ENCODE results near the gene FOXP1. TPM values are rescaled to one million over a fixed set of nuclear protein-coding genes. Genes with fewer than 3 reads are reported as not detected.

The FOXP1 gene
- total RNA-seq, 1 experiment from 2014 or later: 2.9 TPM

- no peaks in the 10 kb centered on the region for H3K36me3 ChIP-seq (ENCODE audit: control insufficient read depth, insufficient read depth, low read length)
- no TSS peak for BruUV-seq (replicated peaks)
- in situ Hi-C loops (cut with HindIII; ENCODE audit: low pct_unique_long_range_greater_than_20kb, low sequenced_read_pairs): no loop called here
- no peak for ATAC-seq
- H3K27ac ChIP-seq (ENCODE audit: low read length): no peak overlapping the region
- no peak for DNase-seq (ENCODE audit: low read depth, low spot score)
- H3K27me3 ChIP-seq (ENCODE audit: control insufficient read depth, insufficient read depth, low read length): no peaks in the 10 kb centered on the region
- H3K9me3 ChIP-seq (ENCODE audit: control insufficient read depth, insufficient read depth, low read depth, low read length): no peaks in the 10 kb centered on the region
- no peak overlapping the region for H3K4me3 ChIP-seq (ENCODE audit: low read depth in 2 of 2, low read length in 2 of 2)
- intact Hi-C loops (cut with micrococcal nuclease; ENCODE audit: unreplicated experiment): no loop called here
- POLR2A ChIA-PET: no interaction called here
- CTCF ChIA-PET: no interaction called here
- no peak for TF ChIP-seq TCF7L2 (IDR thresholded peaks at IDR 0.05; ENCODE audit: low read depth, low read length)
- no peak for TF ChIP-seq CTCF (IDR thresholded peaks at IDR 0.05)
- H3K4me1 ChIP-seq (ENCODE audit: control insufficient read depth, insufficient read depth, low read length): no peaks in the 10 kb centered on the region
These were observed 66.2 kb downstream of the FOXP1 start for GRCh38 chr3:71517271-71517791.

GRCh38 chr3:71515636-71516365 lies 67.7 kb downstream of the FOXP1 start:
- no TSS peak for BruUV-seq (replicated peaks)
- no peaks in the 10 kb centered on the region for H3K4me1 ChIP-seq (ENCODE audit: control insufficient read depth, insufficient read depth, low read length)
- ChIA-PET POLR2A (no interaction called here), CTCF (no interaction called here)
- H3K9me3 ChIP-seq (ENCODE audit: control insufficient read depth, insufficient read depth, low read depth, low read length): no peaks in the 10 kb centered on the region
- intact Hi-C loops (cut with micrococcal nuclease; ENCODE audit: unreplicated experiment) (no loop called here), in situ Hi-C loops (cut with HindIII; ENCODE audit: low pct_unique_long_range_greater_than_20kb, low sequenced_read_pairs) (no loop called here)
- H3K36me3 ChIP-seq (ENCODE audit: control insufficient read depth, insufficient read depth, low read length): no peaks in the 10 kb centered on the region
- TF ChIP-seq SIN3A (IDR thresholded peaks at IDR 0.05; ENCODE audit: borderline replicate concordance, insufficient read depth, low read depth, low read length) (no peak), POLR2AphosphoS5 (IDR thresholded peaks at IDR 0.05; ENCODE audit: low read depth, low read length) (no peak), TCF7L2 (IDR thresholded peaks at IDR 0.05; ENCODE audit: low read depth, low read length) (no peak), CTCF (IDR thresholded peaks at IDR 0.05) (no peak)
- TF ChIP-seq, protein P1, sequence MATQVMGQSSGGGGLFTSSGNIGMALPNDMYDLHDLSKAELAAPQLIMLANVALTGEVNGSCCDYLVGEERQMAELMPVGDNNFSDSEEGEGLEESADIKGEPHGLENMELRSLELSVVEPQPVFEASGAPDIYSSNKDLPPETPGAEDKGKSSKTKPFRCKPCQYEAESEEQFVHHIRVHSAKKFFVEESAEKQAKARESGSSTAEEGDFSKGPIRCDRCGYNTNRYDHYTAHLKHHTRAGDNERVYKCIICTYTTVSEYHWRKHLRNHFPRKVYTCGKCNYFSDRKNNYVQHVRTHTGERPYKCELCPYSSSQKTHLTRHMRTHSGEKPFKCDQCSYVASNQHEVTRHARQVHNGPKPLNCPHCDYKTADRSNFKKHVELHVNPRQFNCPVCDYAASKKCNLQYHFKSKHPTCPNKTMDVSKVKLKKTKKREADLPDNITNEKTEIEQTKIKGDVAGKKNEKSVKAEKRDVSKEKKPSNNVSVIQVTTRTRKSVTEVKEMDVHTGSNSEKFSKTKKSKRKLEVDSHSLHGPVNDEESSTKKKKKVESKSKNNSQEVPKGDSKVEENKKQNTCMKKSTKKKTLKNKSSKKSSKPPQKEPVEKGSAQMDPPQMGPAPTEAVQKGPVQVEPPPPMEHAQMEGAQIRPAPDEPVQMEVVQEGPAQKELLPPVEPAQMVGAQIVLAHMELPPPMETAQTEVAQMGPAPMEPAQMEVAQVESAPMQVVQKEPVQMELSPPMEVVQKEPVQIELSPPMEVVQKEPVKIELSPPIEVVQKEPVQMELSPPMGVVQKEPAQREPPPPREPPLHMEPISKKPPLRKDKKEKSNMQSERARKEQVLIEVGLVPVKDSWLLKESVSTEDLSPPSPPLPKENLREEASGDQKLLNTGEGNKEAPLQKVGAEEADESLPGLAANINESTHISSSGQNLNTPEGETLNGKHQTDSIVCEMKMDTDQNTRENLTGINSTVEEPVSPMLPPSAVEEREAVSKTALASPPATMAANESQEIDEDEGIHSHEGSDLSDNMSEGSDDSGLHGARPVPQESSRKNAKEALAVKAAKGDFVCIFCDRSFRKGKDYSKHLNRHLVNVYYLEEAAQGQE (IDR thresholded peaks at IDR 0.05; ENCODE audit: insufficient read depth in 1 of 2, low read depth in 2 of 2, low read length in 1 of 2): no peak
- H3K4me3 ChIP-seq (ENCODE audit: low read depth in 2 of 2, low read length in 2 of 2): no peak overlapping the region
- ATAC-seq (no peak), DNase-seq (ENCODE audit: low read depth, low spot score) (no peak)
- no peaks in the 10 kb centered on the region for H3K27me3 ChIP-seq (ENCODE audit: control insufficient read depth, insufficient read depth, low read length)
- H3K27ac ChIP-seq (ENCODE audit: low read length): no peak overlapping the region

Data from Panc1 (cell line).